ENCODE measurements around the gene MMP1.

MMP1 gene

DNA sequence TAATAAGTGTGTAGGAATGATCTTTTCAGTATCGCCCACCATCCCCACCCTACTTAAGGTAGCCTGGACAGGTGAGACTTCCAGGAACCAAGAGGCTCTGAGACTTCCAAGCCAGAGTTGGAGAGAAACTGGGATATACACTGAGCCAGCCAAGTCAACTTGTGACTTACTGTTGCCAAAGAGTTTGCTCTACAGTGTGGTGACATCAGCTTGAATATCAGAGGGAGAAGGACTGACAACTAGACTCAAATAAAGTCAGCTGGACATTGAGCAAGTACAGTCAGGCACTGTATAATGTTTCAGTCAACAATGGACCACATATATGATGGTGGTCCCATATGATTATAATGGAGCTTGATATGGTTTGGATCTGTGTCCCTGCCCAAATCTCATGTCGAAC, 16.3 kb downstream of the MMP1 start:
- no peaks in the 10 kb centered on the region for H3K9me3 ChIP-seq (ENCODE audit: control insufficient read depth in 1 of 2, low read length in 2 of 2)
- H3K36me3 ChIP-seq (ENCODE audit: control insufficient read depth in 1 of 2, insufficient read depth in 2 of 2, low read length in 2 of 2): no peaks in the 10 kb centered on the region
- H3K4me3 ChIP-seq (ENCODE audit: low read depth in 1 of 2, low read length in 2 of 2): no peak overlapping the region
- peaks cover 0 to 5% of the 10 kb centered on the region in 2 donors for H3K4me1 ChIP-seq (ENCODE audit: control insufficient read depth in 1 of 2, insufficient read depth in 2 of 2, low read length in 2 of 2)
- no peak overlapping the region for H3K27ac ChIP-seq (ENCODE audit: low read length)
- H3K27me3 ChIP-seq (ENCODE audit: low read depth, low read length): no peaks in the 10 kb centered on the region

DNA sequence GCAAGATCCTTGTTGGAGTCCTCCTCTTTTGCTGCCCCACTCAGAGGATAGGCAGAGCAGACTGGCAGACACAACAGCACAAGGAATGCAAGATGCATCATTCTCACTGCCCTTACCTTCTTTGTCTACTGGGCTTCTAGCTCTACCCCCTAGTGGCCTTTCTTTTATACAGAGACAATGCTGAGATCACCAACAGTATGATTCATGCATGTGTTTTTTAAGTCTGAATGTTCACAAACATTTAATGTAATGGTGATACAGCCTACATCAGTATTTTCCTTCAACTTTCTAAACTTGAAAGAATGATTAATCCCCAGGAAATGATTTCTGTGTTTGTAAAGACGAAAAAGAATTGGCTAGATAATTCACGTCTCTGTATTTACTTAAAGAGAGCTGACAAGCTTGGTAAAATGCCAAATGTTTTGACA, 17.5 kb downstream of the MMP1 start, which contains the start of gene MMP10:
Gene MMP10, minus strand, starts transcription at position 138 of the 428 bp plus-strand sequence. Its CDS starts 37 bp downstream, at position 101.
- Histone ChIP-seq H3K27ac (ENCODE audit: low read length) (no peak within 1 kb of the TSS), H3K4me1 (ENCODE audit: control insufficient read depth in 1 of 2, insufficient read depth in 2 of 2, low read length in 2 of 2) (peaks cover 0 to 5% of the 10 kb centered on the region in 2 donors), H3K27me3 (ENCODE audit: low read depth, low read length) (no peaks in the 10 kb centered on the region), H3K36me3 (ENCODE audit: control insufficient read depth in 1 of 2, insufficient read depth in 2 of 2, low read length in 2 of 2) (no peaks in the 10 kb centered on the region), H3K9me3 (ENCODE audit: control insufficient read depth in 1 of 2, low read length in 2 of 2) (no peaks in the 10 kb centered on the region), H3K4me3 (ENCODE audit: low read depth in 1 of 2, low read length in 2 of 2) (no peak within 1 kb of the TSS)

DNA sequence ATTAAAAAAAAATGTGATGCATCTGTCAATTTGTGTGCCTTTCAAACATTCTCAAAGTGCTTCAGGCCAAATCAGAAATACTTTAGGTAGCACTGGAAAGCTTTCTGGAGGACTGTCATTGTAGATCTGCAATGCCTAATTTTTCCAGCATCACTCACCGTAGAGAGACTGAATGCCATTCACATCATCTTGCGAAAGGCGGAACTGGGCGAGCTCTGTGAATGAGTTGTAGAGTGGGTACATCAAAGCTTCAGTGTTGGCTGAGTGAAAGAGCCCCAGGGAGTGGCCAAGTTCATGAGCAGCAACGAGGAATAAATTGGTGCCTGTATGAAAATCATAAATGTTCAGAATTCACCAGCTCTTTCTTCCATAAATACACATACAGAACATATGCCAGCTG, 21.5 kb downstream of the MMP1 start:
- H3K9me3 ChIP-seq (ENCODE audit: control insufficient read depth in 1 of 2, low read length in 2 of 2): peaks cover 0 to 3% of the 10 kb centered on the region in 2 donors
- H3K4me3 ChIP-seq (ENCODE audit: low read depth in 1 of 2, low read length in 2 of 2): no peak overlapping the region
- no peaks in the 10 kb centered on the region for H3K27me3 ChIP-seq (ENCODE audit: low read depth, low read length)
- H3K27ac ChIP-seq (ENCODE audit: low read length): no peak overlapping the region
- peaks cover 0 to 5% of the 10 kb centered on the region in 2 donors for H3K4me1 ChIP-seq (ENCODE audit: control insufficient read depth in 1 of 2, insufficient read depth in 2 of 2, low read length in 2 of 2)
- no peaks in the 10 kb centered on the region for H3K36me3 ChIP-seq (ENCODE audit: control insufficient read depth in 1 of 2, insufficient read depth in 2 of 2, low read length in 2 of 2)

DNA sequence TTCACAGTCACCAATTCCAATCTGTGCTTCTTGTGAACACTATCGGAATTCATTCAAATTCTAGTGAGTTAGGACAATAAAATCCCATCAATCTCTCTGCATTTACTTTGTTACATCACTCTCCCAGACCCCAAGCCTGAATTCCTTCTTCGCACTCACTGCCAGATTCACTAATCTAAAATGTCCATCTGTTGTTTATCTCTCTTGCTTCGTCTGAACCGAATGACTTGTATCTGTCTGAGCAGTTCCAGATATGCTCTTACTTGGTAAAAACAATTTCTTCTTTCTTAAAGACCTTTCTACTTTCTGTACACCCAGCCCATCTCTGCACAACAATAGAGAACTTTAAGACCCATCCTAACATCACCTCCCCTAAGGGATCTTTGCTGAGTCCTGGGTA, 24.6 kb downstream of the MMP1 start:
- no peaks in the 10 kb centered on the region for H3K36me3 ChIP-seq (ENCODE audit: control insufficient read depth in 1 of 2, insufficient read depth in 2 of 2, low read length in 2 of 2)
- no peak overlapping the region for H3K4me3 ChIP-seq (ENCODE audit: low read depth in 1 of 2, low read length in 2 of 2)
- H3K27me3 ChIP-seq (ENCODE audit: low read depth, low read length): no peaks in the 10 kb centered on the region
- peaks cover 0 to 3% of the 10 kb centered on the region in 2 donors for H3K9me3 ChIP-seq (ENCODE audit: control insufficient read depth in 1 of 2, low read length in 2 of 2)
- H3K27ac ChIP-seq (ENCODE audit: low read length): no peak overlapping the region
- no peaks in the 10 kb centered on the region for H3K4me1 ChIP-seq (ENCODE audit: control insufficient read depth in 1 of 2, insufficient read depth in 2 of 2, low read length in 2 of 2)

DNA sequence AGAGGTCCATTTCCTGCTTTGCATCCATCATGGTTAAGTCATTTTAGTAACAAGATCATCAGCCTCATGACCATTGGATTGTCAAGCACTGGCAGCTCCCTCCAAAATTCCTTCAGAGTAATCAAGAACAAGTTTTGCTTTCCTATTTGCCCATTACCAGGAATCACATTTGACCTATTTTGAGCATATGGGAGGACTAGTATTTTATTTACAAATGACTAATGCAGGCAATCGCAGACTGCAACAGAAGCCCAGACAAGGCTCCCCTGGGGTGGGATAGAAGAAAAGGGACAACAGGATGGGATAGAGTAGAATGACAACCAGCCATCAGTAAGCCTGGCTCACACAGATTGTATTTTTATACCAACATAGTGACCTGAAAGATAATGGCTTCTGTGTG, 26.6 kb downstream of the MMP1 start:
- no peak overlapping the region for H3K4me3 ChIP-seq (ENCODE audit: low read depth in 1 of 2, low read length in 2 of 2)
- H3K27me3 ChIP-seq (ENCODE audit: low read depth, low read length): no peaks in the 10 kb centered on the region
- no peak overlapping the region for H3K27ac ChIP-seq (ENCODE audit: low read length)
- H3K4me1 ChIP-seq (ENCODE audit: control insufficient read depth in 1 of 2, insufficient read depth in 2 of 2, low read length in 2 of 2): no peaks in the 10 kb centered on the region
- H3K36me3 ChIP-seq (ENCODE audit: control insufficient read depth in 1 of 2, insufficient read depth in 2 of 2, low read length in 2 of 2): no peaks in the 10 kb centered on the region
- peaks cover 0 to 3% of the 10 kb centered on the region in 2 donors for H3K9me3 ChIP-seq (ENCODE audit: control insufficient read depth in 1 of 2, low read length in 2 of 2)

DNA sequence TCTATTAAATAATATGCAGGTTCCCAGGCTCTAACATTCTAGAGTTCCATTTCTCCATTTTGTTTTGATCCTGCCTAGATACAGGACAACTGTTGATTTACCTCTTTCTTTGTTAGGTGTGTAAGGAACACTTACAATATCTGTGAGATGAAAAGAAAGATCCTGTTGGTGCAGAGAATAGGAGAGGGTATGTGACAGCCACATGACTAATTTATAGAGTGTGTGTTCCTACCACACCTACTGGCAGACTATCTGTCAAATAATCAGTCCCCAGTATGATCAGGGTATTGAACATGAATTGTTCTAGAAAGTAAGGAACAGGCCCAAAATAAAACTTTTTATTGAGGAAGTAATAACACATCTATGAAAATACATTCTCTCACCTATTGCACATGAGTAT, 27.8 kb downstream of the MMP1 start:
- Histone ChIP-seq H3K27ac (ENCODE audit: low read length) (no peak overlapping the region), H3K4me1 (ENCODE audit: control insufficient read depth in 1 of 2, insufficient read depth in 2 of 2, low read length in 2 of 2) (no peaks in the 10 kb centered on the region), H3K27me3 (ENCODE audit: low read depth, low read length) (no peaks in the 10 kb centered on the region), H3K36me3 (ENCODE audit: control insufficient read depth in 1 of 2, insufficient read depth in 2 of 2, low read length in 2 of 2) (no peaks in the 10 kb centered on the region), H3K9me3 (ENCODE audit: control insufficient read depth in 1 of 2, low read length in 2 of 2) (peaks cover 0 to 3% of the 10 kb centered on the region in 2 donors), H3K4me3 (ENCODE audit: low read depth in 1 of 2, low read length in 2 of 2) (no peak overlapping the region)

DNA sequence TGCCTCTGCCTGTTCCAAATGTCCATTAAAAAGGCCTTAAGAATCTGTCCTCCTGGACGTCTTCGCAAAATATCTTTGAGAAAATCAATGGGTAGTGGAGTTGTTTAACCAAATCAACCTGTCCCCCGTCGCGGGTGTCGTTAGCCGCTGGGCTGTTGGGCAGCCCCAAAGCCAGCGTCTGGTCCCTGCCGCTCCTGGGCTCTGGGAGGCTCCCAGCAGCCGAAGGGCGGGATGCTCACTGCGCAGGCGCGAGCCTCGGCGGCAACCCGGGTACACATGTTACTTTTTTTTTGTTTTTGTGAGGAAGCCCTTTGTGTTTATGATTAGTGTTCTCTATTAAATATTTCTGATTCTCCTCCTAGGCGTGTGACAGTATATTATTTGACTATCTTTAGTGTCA, 30.2 kb downstream of the MMP1 start:
- Histone ChIP-seq H3K4me1 (ENCODE audit: control insufficient read depth in 1 of 2, insufficient read depth in 2 of 2, low read length in 2 of 2) (no peaks in the 10 kb centered on the region), H3K27ac (ENCODE audit: low read length) (no peak overlapping the region), H3K4me3 (ENCODE audit: low read depth in 1 of 2, low read length in 2 of 2) (no peak overlapping the region), H3K9me3 (ENCODE audit: control insufficient read depth in 1 of 2, low read length in 2 of 2) (no peaks in the 10 kb centered on the region), H3K36me3 (ENCODE audit: control insufficient read depth in 1 of 2, insufficient read depth in 2 of 2, low read length in 2 of 2) (no peaks in the 10 kb centered on the region), H3K27me3 (ENCODE audit: low read depth, low read length) (no peaks in the 10 kb centered on the region)

DNA sequence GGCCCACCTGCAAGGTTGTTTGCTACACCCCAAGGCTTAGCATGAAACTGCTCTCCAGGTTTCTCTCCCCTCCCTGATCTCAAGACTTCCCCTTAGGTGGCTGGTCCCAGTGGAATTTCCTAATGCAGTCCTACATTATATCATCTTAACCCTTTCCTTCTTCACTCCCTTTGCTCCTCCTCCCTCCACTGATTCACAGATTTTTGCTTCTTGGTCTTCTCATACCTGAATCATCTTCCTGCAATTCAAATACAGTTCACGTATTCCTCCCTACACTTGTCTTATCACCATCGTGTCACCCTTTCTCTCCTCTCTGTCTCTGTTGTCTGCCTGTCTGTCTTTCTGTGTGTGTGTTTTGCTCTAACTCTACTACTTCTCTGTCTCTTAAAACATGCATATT, 34.5 kb downstream of the MMP1 start:
- H3K36me3 ChIP-seq (ENCODE audit: control insufficient read depth in 1 of 2, insufficient read depth in 2 of 2, low read length in 2 of 2): no peaks in the 10 kb centered on the region
- no peaks in the 10 kb centered on the region for H3K4me1 ChIP-seq (ENCODE audit: control insufficient read depth in 1 of 2, insufficient read depth in 2 of 2, low read length in 2 of 2)
- no peaks in the 10 kb centered on the region for H3K27me3 ChIP-seq (ENCODE audit: low read depth, low read length)
- no peak overlapping the region for H3K4me3 ChIP-seq (ENCODE audit: low read depth in 1 of 2, low read length in 2 of 2)
- H3K9me3 ChIP-seq (ENCODE audit: control insufficient read depth in 1 of 2, low read length in 2 of 2): no peaks in the 10 kb centered on the region
- H3K27ac ChIP-seq (ENCODE audit: low read length): no peak overlapping the region

DNA sequence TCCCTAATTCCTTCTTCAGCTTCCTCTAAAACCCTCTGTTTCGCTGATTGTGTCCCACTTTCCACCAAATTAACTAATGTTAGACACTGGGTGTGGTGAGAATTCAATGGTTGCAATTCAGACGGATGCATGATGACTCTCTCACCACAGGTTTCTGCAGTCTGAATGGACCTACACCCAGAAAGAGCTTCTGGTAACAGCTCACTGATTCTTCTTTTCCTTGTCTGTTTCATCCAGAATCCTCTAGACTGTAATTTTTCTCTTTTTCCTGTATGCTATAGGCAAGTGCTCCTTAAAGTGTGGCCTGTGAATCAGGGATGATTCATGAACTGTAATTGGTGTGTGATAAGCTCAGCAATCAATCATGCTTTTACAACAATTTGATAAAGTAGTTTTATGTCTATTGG, 35.6 kb downstream of the MMP1 start:
- Histone ChIP-seq H3K36me3 (ENCODE audit: control insufficient read depth in 1 of 2, insufficient read depth in 2 of 2, low read length in 2 of 2) (no peaks in the 10 kb centered on the region), H3K4me3 (ENCODE audit: low read depth in 1 of 2, low read length in 2 of 2) (no peak overlapping the region), H3K4me1 (ENCODE audit: control insufficient read depth in 1 of 2, insufficient read depth in 2 of 2, low read length in 2 of 2) (no peaks in the 10 kb centered on the region)

DNA sequence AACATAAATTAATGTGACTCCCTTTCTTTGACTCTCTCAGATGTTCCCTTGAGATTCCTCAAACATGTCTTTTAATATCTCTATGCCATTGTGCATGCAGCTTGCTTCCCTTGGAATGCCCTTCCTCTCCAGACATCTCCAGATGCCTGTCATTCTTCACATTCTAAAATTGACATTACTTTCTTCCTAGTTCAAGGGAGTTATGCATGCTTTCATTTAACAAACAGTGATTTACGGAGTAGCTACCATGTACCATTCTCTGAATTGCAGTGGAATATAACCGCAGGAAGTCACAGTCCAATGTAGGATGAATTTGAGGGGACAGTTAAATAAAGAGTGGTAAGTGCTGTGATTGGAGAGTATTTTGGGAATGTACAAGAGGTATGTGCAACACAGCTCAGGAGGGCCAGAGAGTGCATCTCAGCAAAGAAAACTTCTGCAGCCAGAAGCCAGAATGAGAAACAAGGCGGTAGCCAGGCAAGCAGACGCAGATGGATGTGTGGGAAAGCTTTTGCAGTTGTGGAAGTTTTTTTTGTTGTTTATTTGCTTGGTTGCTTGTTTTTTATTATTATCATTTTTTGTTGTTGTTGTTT, 36.2 kb downstream of the MMP1 start:
- Histone ChIP-seq H3K27ac (ENCODE audit: low read length) (no peak overlapping the region), H3K4me3 (ENCODE audit: low read depth in 1 of 2, low read length in 2 of 2) (no peak overlapping the region), H3K4me1 (ENCODE audit: control insufficient read depth in 1 of 2, insufficient read depth in 2 of 2, low read length in 2 of 2) (no peaks in the 10 kb centered on the region), H3K27me3 (ENCODE audit: low read depth, low read length) (no peaks in the 10 kb centered on the region), H3K9me3 (ENCODE audit: control insufficient read depth in 1 of 2, low read length in 2 of 2) (no peaks in the 10 kb centered on the region), H3K36me3 (ENCODE audit: control insufficient read depth in 1 of 2, insufficient read depth in 2 of 2, low read length in 2 of 2) (no peaks in the 10 kb centered on the region)

More for the DNA sequence above, 35.6 kb downstream of the MMP1 start:
- Histone ChIP-seq H3K9me3 (ENCODE audit: control insufficient read depth in 1 of 2, low read length in 2 of 2) (no peaks in the 10 kb centered on the region), H3K27me3 (ENCODE audit: low read depth, low read length) (no peaks in the 10 kb centered on the region), H3K27ac (ENCODE audit: low read length) (no peak overlapping the region)

DNA sequence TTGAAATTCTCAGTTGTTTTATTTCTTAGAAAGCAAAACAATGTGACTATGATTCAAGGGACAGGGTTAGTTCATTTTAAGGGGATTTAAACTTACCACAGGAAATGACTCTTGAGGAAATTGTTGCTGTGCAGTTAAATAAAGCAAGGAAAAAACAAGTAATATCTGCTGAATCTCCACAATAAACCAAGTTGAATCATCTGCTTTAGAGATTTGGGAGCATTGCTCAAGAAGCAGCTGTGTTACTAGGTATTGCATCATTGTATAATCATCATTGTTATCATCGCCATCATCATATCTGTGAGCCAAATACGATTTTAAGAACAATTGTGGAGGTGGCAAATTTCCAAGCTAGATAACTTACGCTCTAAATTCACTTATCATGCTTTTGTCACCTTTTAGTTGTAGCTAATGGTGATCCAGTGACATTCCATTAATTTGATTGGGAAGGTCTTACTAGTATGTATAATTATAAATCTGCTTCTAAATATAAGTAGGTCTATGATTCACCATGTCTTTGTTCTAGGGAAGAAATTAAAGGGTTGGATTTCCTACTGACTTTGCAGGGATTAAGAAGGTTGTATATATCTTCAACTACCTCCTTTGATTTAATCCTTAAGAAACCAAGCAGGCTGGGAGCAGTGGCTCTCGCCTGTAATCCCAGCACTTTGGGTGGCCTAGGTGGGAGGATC, 37.5 kb downstream of the MMP1 start:
- no peaks in the 10 kb centered on the region for H3K4me1 ChIP-seq (ENCODE audit: control insufficient read depth in 1 of 2, insufficient read depth in 2 of 2, low read length in 2 of 2)
- no peak overlapping the region for H3K27ac ChIP-seq (ENCODE audit: low read length)
- H3K4me3 ChIP-seq (ENCODE audit: low read depth in 1 of 2, low read length in 2 of 2): no peak overlapping the region
- no peaks in the 10 kb centered on the region for H3K36me3 ChIP-seq (ENCODE audit: control insufficient read depth in 1 of 2, insufficient read depth in 2 of 2, low read length in 2 of 2)
- H3K27me3 ChIP-seq (ENCODE audit: low read depth, low read length): no peaks in the 10 kb centered on the region
- no peaks in the 10 kb centered on the region for H3K9me3 ChIP-seq (ENCODE audit: control insufficient read depth in 1 of 2, low read length in 2 of 2)

Measured in muscle layer of duodenum (tissue), 2 donors.